Measurements from ENCODE around the gene SLC23A1.
A peak's percentile ranks its signal among the peaks of the same experiment; 100 is the strongest.
"Not testable (repeated sequence)": the region's sequence is repeated elsewhere in the genome, so short reads cannot be mapped to it uniquely, and the experiment has no call there.

Gene SLC23A1

DNA sequence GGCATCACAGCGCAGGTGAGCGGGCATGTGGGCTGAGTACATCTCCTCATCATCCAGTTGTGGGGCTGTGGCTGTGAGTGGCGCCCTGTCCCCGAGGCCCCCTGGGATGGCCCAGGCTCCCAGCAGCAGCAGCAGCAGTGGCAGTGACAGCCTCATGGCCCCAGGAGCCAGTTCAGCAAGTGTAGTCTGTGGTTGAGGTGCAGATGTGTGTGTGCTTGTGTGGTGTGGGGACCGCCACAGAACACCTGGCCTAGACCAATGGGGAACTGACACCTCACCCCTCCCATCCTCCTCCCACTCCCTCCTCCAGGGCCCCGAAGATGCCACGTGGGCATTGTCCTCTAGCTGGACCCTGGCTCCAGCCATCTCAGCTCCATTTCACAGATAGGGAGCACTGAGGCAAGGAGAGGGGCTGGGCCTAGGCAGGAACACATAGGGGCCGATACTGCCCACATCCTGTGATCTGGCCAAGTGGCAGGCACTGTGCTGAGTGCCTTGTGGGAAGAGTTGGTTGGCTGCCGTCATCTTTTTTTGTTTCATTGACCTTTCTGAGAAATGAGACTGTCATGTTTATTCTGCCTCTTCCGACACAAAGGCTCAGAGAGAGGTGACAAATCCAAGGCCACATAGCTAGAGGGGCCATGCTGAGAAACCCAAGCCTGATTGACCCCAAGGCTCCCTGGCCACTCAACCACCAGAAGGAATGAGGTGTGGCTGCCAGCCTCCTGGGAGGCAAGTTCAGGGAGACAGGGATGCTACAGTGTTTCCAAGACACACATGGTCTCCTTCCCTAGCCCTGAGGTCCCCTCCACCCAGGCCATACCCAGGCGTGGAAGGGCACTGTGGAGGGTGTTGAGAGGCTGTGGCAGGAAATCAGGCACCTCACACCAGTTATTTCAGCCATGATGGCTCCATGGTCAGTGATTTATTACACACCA is 6.9 kb upstream of the SLC23A1 start, which contains the start of gene MZB1:
Gene MZB1, minus strand, starts transcription at position 213 of the 938 bp plus-strand sequence. Its CDS starts 57 bp downstream, at position 156.
- DNase-seq (ENCODE audit: low spot score): no peak

DNA sequence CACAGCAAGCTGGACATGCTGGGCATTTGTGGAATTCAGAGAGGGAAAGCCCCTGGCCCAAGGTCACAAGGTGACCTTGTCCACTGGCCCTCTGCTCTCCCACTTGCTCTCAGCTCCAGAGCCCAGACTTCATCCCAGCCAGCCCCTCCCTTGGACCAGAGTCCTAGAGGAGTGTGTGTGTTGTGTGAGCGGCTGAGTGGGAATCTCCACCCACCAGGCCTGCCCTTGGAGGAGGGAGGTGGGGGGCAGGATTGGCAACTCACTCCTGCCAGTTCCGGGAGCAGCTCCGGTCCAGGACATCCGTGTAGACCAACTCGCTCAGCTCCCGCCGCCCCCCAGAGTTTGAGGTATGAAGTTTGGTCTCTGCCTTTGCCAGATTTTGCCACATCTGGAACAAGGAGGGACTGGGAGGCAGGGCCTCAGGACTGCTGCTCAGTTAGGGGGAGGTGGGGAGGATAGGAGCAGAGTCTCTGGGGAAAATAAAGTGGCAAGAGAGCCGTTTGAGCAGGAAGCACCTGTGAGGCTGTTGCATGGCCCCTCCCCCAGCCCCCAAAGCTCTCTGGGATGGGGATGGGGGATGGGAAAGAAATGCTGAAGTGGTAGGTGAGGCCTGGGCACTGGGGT is 5.2 kb upstream of the SLC23A1 start:
- DNase-seq (ENCODE audit: low spot score): peak; percentile 63

GRCh38 chr5:139387611-139388197 is 4.6 kb upstream of the SLC23A1 start:
- DNase-seq (ENCODE audit: low spot score): no peak

- not testable (repeated sequence) for DNase-seq (ENCODE audit: low spot score)
These were observed 3.9 kb upstream of the SLC23A1 start for GRCh38 chr5:139386956-139387355.

DNA sequence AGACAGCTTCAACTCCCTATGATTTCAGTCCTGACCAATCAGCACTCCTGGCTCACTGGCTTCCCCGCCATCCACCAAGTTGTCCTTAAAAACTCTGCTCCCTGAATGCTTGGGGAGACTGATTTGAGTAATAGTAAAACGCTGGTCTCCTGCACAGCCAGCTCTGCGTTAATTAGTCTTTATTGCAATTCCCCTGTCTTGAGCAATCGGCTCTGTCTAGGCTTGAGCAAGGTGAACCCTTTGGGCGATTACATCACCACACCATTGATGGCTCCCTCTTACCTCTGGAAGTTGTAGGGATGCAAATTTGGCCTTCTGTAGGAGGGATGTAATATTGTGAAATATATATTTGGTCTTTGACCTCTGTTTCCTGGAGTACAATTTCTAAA is 2.9 kb upstream of the SLC23A1 start:
- DNase-seq (ENCODE audit: low spot score): no peak

DNA sequence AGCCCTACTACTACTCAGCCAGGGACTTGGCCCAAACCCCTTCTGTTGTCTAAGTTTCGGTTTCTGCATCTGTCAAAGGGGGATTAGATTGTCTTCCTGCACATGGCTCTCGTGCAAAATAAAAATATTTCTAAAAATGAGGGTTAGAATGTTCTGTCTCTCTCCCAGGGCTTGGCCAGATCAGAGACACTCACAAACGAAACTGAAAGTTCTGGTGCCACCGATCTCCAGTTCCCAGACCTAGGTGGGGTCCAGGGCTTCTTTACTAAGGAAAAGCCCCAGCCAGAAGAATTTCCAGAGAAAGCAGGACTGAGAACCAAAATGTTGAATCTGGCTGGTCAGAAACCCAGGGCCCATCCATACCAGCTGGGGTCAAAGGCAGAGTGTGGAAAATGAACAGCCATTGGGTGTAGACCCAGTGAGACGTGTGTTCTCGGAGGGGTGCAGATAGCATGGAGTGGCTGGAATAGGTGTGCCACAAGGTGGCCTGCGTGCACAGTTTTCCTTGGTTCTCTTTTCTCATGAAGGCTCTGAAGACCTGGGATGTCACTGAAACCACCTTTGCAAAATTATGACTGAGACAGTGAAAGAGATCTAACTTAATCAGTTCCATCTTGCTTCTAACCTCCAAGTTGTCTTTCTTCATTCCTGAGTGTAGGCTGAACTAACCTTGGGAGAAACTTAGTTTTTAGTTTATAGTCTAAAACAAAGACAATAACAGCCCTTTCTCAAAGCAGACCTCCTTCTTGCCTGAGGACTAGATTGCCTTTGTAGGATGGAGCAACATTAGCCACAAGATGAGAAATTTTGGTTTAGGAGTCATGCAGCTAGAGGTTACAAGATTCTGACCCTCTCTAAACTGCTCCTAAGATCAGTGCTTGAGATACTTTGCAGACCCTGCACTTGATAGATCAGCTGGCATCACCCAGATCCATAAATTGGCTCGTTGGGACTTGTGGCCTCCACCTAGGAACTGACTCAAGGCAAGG is 2.3 kb upstream of the SLC23A1 start:
- DNase-seq (ENCODE audit: low spot score): no peak

GRCh38 chr5:139384591-139385051 is 1.5 kb upstream of the SLC23A1 start:
- no peak for DNase-seq (ENCODE audit: low spot score)

- DNase-seq (ENCODE audit: low spot score): no peak
These were observed 995 bp upstream of the SLC23A1 start for GRCh38 chr5:139383993-139384590.

GRCh38 chr5:139382807-139383206 is 290 bp downstream of the SLC23A1 start:
- DNase-seq (ENCODE audit: low spot score): no peak

GRCh38 chr5:139381837-139382761 is 998 bp downstream of the SLC23A1 start:
- no peak for DNase-seq (ENCODE audit: low spot score)

GRCh38 chr5:139379626-139380449 is 3.3 kb downstream of the SLC23A1 start:
- no peak for DNase-seq (ENCODE audit: low spot score)

GRCh38 chr5:139378941-139379361 is 4.1 kb downstream of the SLC23A1 start:
- DNase-seq (ENCODE audit: low spot score): no peak

- DNase-seq (ENCODE audit: low spot score): peak; percentile 77
These were observed 4.8 kb downstream of the SLC23A1 start for GRCh38 chr5:139378101-139378825.

DNA sequence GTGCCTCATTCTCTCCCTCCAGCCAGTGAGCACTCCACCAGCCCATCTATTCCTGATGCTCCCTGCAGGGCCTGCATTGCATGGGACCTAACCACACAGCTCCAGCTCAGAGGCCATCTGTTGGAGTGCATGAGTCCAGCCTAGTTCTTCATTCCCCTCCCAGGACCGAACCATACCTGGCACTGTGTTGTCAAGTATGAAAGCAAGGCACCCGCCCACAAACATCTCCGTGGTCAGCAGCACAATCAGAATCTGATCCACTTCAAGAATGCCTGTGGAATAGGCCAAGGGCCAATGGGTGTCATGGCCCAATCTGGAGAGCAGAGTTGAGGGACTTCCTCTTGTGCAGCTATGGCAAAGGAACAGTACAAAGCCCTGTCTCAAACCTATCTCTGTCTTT is 5.9 kb downstream of the SLC23A1 start:
- no peak for DNase-seq (ENCODE audit: low spot score)

DNA sequence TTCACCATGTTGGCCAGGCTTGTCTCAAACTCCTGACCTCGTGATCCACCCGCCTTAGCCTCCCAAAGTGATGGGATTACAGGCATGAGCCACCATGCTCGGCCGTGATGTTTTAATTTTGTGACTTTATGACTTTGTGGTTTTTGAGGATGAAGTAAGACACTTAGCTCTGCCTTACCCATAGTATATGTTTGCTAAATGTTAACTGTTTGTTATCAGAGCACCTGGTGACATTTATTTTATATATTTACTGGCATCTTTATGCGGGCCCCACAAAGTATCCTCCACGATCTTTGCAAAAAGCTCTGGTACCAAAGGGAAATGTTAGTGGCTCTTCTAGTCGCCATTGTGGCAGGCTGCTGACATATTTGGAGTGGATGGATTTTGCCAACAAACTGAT is 6.7 kb downstream of the SLC23A1 start:
- DNase-seq (ENCODE audit: low spot score): no peak

GRCh38 chr5:139374909-139375308 is 8.2 kb downstream of the SLC23A1 start:
- no peak for DNase-seq (ENCODE audit: low spot score)

DNA sequence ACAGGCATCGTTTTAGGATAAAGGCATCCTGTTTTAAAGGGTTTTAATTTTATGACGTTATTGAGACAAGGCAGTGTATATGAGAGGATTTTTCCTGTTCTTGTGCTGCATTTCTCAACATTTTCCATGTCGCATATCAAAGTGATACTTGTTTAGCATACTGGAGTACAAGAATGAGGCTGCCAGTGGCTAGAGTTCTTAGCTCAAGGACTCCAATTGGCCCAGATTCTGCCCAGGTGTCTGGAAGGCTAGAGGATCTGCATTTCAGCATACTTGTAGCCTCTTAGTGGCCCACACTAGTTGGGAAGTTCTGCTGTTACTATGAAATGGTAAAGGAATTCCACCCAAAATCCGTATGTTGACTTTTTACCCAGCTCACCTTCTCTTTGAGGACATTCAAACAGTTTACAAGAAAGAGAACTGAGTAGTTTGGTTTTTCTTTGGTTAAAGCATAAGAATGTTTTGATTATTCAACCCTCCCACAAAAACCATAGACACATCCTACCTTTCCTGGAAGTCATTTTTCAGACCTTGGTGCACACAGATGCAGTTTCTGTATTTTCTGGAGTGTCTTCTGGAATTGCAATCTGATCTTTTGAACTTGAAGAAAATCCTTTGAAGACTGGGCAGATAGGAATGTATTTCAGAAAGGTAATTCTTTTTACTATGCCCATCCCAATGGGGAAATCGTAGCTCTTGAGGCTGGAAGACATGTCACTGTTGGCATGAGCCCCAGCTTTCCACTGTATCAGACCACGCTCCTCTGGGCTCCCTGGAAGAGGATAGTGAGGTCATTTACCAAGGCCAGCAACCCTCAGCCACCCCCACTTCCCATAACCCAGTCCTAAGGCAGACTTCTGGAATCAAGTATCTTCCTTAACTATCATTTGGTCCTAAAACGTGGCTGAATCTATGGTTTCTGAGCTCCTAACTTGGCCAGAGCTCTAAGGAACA is 11.3 kb downstream of the SLC23A1 start:
- DNase-seq (ENCODE audit: low spot score): no peak

Measured in iPS-NIHi11 (cell line).